RWPE1 (cell line): ENCODE results near the gene TMEM119.

ENCODE experiments used
- CTCF ChIA-PET: fragments of 350-600 bp; sonication (Branson Sonifier 250); formaldehyde crosslinking; extraction: SDS; loops from one replicate; lab custom pipeline; 2021; lab: Yijun Ruan, JAX
- POLR2A ChIA-PET: fragments of 400-600 bp; formaldehyde crosslinking; extraction: SDS; loops from one replicate; lab custom pipeline; 2020; ENCODE audit warnings: antibody characterized with exemption; ENCODE audit not compliant: low non-redundant PET; lab: Yijun Ruan, JAX
- DNase-seq: peaks from one replicate; pipeline ENCODE4 v3.0.0; 2012; ENCODE audit warnings: low spot score
- H3K27ac ChIP-seq: fragments of 450-650 bp; 2 replicates; pipeline ENCODE4 v1.5.1; 2017
- TF ChIP-seq, protein P1 (sequence below): fragments of 450-650 bp; conservative IDR thresholded peaks from 2 replicates; pipeline ENCODE4 v1.5.1; 2017; ENCODE audit warnings: low read depth, mild to moderate bottlenecking

The TMEM119 gene

DNA sequence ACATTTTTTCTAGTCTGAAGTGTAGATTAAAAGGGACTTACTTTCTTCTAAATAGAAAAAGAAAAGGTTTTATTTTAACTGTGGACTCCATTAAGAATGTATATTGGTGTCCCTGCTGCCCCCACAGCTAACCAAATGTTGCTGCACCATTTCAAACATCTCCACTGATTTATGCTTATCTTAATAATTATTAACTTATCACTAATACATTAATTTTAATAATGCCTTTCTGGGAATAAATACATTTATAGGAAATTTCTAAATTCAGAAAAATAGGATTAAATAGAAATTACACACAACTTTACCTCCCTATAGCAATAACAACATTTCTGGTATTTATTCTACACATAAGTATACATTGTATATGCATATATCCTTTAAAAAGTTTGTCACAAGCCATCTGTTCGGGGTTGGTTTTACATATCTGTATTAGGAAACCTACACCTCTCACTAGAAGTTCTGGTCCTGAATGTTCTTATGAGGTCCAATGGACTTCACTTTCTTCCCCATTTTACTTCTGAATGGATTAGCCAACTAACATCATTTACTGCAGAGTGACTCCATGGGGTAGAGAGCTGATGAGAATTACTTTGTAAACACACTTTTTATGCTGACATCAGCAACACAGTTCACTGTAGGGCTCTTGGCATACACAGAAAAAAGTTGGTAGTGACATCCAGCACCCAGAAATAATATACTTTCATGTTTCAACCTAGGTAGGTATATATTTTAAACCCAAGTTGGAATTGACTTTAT is 45.2 kb upstream of the TMEM119 start:
- CTCF ChIA-PET = interaction anchor here (0.7 kb wide), 1 partner anchor 78 kb away, joined by 3 read pairs; no protein-coding TSS in a partner anchor
- TF ChIP-seq, protein P1, sequence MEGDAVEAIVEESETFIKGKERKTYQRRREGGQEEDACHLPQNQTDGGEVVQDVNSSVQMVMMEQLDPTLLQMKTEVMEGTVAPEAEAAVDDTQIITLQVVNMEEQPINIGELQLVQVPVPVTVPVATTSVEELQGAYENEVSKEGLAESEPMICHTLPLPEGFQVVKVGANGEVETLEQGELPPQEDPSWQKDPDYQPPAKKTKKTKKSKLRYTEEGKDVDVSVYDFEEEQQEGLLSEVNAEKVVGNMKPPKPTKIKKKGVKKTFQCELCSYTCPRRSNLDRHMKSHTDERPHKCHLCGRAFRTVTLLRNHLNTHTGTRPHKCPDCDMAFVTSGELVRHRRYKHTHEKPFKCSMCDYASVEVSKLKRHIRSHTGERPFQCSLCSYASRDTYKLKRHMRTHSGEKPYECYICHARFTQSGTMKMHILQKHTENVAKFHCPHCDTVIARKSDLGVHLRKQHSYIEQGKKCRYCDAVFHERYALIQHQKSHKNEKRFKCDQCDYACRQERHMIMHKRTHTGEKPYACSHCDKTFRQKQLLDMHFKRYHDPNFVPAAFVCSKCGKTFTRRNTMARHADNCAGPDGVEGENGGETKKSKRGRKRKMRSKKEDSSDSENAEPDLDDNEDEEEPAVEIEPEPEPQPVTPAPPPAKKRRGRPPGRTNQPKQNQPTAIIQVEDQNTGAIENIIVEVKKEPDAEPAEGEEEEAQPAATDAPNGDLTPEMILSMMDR = no peak
- no peak overlapping the region for H3K27ac ChIP-seq
- POLR2A ChIA-PET = no interaction called here
- DNase-seq = no peak

DNA sequence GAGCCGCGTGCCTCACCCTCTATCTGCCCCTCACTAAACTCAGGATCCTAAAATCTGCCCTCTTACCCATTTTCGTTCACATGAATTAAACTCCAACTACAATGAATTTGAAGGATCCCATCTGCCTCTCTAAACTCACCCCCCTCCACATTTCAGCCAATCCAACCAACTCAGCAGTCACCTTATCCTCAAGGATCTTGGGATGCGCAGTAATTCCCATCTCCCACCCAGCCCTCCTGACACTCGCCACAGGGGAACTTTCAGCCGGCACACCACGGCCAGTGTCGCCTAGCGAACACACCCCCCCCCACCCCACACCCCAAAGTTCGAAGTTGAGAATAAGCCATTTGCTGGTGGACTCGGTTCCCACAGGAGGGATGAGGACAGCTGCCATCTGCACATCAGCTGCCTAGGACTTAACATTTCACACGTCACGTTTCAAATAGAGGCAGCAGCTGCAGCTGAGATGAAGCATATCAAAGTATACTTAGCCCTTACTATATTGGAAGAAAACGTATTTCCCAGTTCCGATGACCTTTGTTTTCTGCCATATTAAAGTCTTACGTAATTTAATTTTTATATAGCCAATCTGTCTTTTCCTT is 44.5 kb upstream of the TMEM119 start:
- TF ChIP-seq, protein P1 = no peak
- ChIA-PET POLR2A (no interaction called here), CTCF (interaction anchor here (0.7 to 1.2 kb wide), 2 partner anchors 25 to 77 kb away, joined by 3 read pairs; no protein-coding TSS in a partner anchor)
- H3K27ac ChIP-seq = peak overlapping the region; percentile 38
- no peak for DNase-seq

DNA sequence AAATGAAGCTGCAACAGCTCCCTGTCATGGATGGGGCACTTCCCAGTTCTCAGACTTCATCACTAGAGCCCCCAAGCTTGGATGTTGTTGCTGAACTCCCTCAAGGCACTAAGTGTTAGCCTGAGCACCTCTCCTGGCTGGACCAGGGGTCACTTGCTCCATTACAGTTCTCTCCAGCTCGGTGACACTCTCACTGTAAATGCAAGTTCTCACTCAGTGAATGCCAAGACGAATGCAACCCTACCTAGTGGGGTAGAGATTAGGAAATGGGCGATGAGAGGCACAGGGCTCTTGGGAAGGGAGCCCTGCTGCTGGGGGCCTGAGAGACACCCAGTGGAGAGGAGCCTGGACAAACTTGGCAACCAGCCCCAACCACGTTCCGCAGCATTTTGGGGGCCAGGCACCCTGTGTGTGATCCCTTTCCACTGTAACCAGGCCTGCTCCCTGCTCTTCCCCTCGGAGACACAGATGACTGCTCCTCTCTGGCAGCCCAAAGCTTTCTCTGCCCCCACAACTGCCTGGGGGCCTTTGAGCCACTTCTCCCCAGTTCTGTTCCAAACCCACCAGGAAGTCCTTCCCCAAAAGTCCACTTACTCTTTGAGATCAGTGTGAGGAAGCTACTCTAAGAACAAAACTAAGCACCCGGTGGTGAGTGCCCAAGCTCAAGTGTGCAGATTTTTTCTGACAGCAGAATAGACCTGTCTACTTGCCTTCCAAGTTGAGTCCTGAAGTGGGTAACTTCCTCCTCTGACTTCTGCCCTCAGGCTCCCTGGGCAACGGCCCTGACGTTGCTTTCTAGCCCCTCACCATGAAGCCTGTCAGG is 43.8 kb upstream of the TMEM119 start:
- ChIA-PET CTCF (interaction anchor here (1.2 to 1.3 kb wide), 2 partner anchors 24 to 162 kb away, joined by 3 read pairs; no protein-coding TSS in a partner anchor), POLR2A (no interaction called here)
- TF ChIP-seq, protein P1 = no peak
- H3K27ac ChIP-seq = peak overlapping the region; percentile 38
- no peak for DNase-seq

DNA sequence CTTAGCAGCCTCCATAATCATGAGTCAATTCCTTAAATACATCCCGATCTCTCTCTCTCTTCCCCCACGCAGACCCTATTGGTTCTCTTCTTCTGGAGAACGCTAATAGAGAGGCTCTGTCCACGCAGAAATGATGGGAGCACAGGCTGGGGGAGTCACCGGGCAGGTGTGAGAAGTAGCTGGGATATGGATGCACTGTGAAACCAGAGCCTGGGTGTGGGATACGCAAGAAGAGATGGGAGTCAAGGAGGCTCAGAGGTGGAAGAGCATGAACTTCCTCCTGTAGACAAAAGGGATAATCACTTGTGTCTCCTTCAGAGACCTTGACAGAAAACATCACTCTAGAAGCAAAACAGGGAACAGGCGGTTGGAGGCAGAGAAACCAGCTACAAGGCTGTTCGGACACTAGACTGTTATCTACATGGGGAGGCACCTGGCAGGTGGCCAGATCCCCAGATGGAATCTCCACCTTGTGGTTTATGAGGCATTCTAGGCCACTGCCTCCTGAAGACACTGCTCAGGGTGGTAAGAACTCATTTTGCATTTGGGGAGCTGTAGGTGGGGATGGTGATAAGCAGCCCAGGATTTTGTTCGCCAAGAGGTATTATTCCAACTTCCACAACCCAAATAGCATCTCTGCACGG is 43.0 kb upstream of the TMEM119 start:
- peak overlapping the region; percentile 38 for H3K27ac ChIP-seq
- no peak for DNase-seq
- POLR2A ChIA-PET = no interaction called here
- CTCF ChIA-PET = interaction anchor here (0.6 to 1.3 kb wide), 3 partner anchors 23 to 680 kb away, joined by 3 to 4 read pairs (median 3); no protein-coding TSS in a partner anchor
- TF ChIP-seq, protein P1 = no peak

DNA sequence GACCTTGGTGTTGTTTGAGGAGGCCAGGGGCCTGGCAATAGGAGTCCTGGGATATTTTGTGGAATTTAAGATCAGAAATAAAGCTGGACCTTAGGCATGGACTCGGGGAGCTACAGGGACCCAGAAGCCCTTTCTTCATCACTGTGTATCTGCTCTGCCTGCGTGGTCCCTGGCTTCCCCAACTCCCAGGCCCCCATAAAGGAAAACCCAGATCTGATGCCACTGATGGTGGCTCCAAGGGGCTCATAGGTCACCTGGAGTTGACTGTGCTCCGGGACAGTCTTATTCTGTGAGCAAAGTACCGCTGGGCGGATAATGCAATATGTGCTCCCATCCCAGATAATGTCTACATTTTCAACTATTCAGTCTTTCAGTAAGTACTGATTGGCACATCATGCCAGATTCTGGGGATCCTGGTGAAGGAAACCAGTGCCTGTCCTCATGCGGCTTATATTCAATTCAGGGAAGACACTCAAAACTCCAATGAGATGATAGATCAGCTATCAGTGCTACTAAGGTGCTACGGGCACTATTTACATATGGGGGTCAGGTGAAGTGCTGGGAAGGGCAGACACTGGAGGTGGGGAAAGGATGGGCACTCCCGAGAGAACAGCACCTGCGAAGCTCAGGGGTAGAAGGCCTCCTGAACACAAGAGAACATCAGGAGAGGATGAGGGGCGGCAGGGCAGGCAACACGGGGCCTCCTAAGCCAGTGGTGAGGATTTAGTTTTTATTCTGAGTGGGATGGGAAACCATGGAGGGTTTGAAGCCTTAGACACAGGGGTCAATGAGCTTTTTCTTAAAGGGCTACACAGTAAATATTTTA is 41.3 kb upstream of the TMEM119 start:
- ChIA-PET CTCF (interaction anchor here (1.0 to 1.1 kb wide), 2 partner anchors 21 to 329 kb away, joined by 3 read pairs; no protein-coding TSS in a partner anchor), POLR2A (no interaction called here)
- no peak for DNase-seq
- no peak overlapping the region for H3K27ac ChIP-seq
- TF ChIP-seq, protein P1 = no peak
